Small intestine (tissue), 7 donors: Measurements from ENCODE around the gene THBS1. TPM values are rescaled to one million over a fixed set of nuclear protein-coding genes. Genes with fewer than 3 reads are reported as not detected.

ENCODE experiments used
- DNase-seq, 2 donors: peaks; one replicate each; pipeline versions ENCODE4 v3.0.0 to v3.0.0-alpha.2; 2013
- FAIRE-seq: peaks from 2 replicates; lab custom pipeline; 2012; peaks lifted over from hg19 to GRCh38; lab: Jason Lieb, UNC
- H3K27ac ChIP-seq, 3 donors: one replicate each; pipeline ENCODE4 v1.5.1; 2013; ENCODE audit warnings: low read length in 2 of 3, mild to moderate bottlenecking in 2 of 3, control low read depth in 1 of 3, inconsistent platforms in 1 of 3, low read depth in 1 of 3, moderate library complexity in 1 of 3
- H3K27me3 ChIP-seq, 3 donors: one replicate each; pipeline ENCODE4 v1.6.1; 2013; ENCODE audit warnings: low read length in 3 of 3, inconsistent platforms in 1 of 3; ENCODE audit not compliant: control insufficient read depth in 3 of 3, insufficient read depth in 3 of 3
- H3K36me3 ChIP-seq, 3 donors: one replicate each; pipeline ENCODE4 v1.6.1; 2013; ENCODE audit warnings: low read length in 3 of 3, inconsistent platforms in 1 of 3, low read depth in 1 of 3, mild to moderate bottlenecking in 1 of 3, moderate library complexity in 1 of 3; ENCODE audit not compliant: control insufficient read depth in 3 of 3, insufficient read depth in 2 of 3
- H3K4me1 ChIP-seq, 3 donors: one replicate each; pipeline ENCODE4 v1.6.1; 2013; ENCODE audit warnings: low read length in 2 of 3, inconsistent platforms in 1 of 3, low read depth in 1 of 3, mild to moderate bottlenecking in 1 of 3, moderate library complexity in 1 of 3; ENCODE audit not compliant: control insufficient read depth in 3 of 3, insufficient read depth in 2 of 3
- H3K4me3 ChIP-seq, 3 donors: one replicate each; pipeline ENCODE4 v1.5.1; 2013; ENCODE audit warnings: low read length in 3 of 3, control low read depth in 1 of 3, inconsistent platforms in 1 of 3, low read depth in 1 of 3, mild to moderate bottlenecking in 1 of 3, moderate library complexity in 1 of 3
- H3K9me3 ChIP-seq, 2 donors: one replicate each; pipeline ENCODE4 v1.6.1; 2013; ENCODE audit warnings: low read depth in 1 of 2, low read length in 1 of 2; ENCODE audit not compliant: control insufficient read depth in 2 of 2, insufficient read depth in 1 of 2
- WGBS, 3 donors: extraction: QIAGEN DNeasy Blood & Tissue Kit; methylation state at CpG; one replicate each; pipeline ENCODE4 v1.1.7; 2013; 5-methylcytosine and 5-hydroxymethylcytosine counted together
- polyA plus RNA-seq, 4 donors: library from polyadenylated mRNA; stranded (reverse) in 3 of 4; unstranded in 1 of 4; fragments of 200-250 nt in 3 of 4; fragments of 120-200 nt in 1 of 4; gene quantifications; one replicate each; pipeline versions ENCODE4 v1.2.1 to v1.2.3, GENCODE V29; 2013
- donor health status: healthy with polysubstance abuse.
- donor health status: control.
- donor health status: control.
- donor health status: Bipolar disorder and iron deficiency.
- donor health status: healthy.

THBS1 gene
- polyA plus RNA-seq, 4 donors = 2.0 to 69.8 (median 34.3) TPM

GRCh38 chr15:39556461-39556860 is 24.4 kb upstream of the THBS1 start:
- no peak for DNase-seq
- Histone ChIP-seq H3K9me3 (no peaks in the 10 kb centered on the region), H3K4me1 (no peaks in the 10 kb centered on the region), H3K27ac (no peak overlapping the region), H3K4me3 (no peak overlapping the region), H3K36me3 (no peaks in the 10 kb centered on the region), H3K27me3 (no peaks in the 10 kb centered on the region)
- WGBS, 3 donors = 84 to 85% (median 85%) methylated on average over 7 of the region's 7 CpGs
- FAIRE-seq = no peak

- WGBS, 3 donors = 72 to 78% (median 74%) methylated on average over 3 of the region's 3 CpGs
- no peaks in the 10 kb centered on the region for H3K36me3 ChIP-seq
- H3K4me1 ChIP-seq = no peaks in the 10 kb centered on the region
- DNase-seq (no peak), FAIRE-seq (no peak)
- no peak overlapping the region for H3K27ac ChIP-seq
- no peak overlapping the region for H3K4me3 ChIP-seq
- no peaks in the 10 kb centered on the region for H3K27me3 ChIP-seq
- H3K9me3 ChIP-seq = no peaks in the 10 kb centered on the region
These were observed 22.5 kb upstream of the THBS1 start for GRCh38 chr15:39558421-39558820.

GRCh38 chr15:39564972-39565665 is 15.8 kb upstream of the THBS1 start:
- DNase-seq (no peak), FAIRE-seq (no peak)
- Histone ChIP-seq H3K36me3 (no peaks in the 10 kb centered on the region), H3K4me1 (no peaks in the 10 kb centered on the region), H3K4me3 (no peak overlapping the region), H3K27me3 (peaks cover 0 to 2% (median 0%) of the 10 kb centered on the region in 3 donors), H3K27ac (no peak overlapping the region), H3K9me3 (no peaks in the 10 kb centered on the region)
- 75 to 87% (median 79%) methylated on average over 4 of the region's 4 CpGs for WGBS, 3 donors

GRCh38 chr15:39565851-39566250 is 15.0 kb upstream of the THBS1 start:
- H3K4me3 ChIP-seq = no peak overlapping the region
- peaks cover 0 to 2% (median 0%) of the 10 kb centered on the region in 3 donors for H3K27me3 ChIP-seq
- no peaks in the 10 kb centered on the region for H3K36me3 ChIP-seq
- no peak overlapping the region for H3K27ac ChIP-seq
- H3K9me3 ChIP-seq = no peaks in the 10 kb centered on the region
- no peak for DNase-seq
- no peaks in the 10 kb centered on the region for H3K4me1 ChIP-seq
- no peak for FAIRE-seq
- WGBS, 3 donors = 97% methylated on average over 2 of the region's 2 CpGs

- DNase-seq = peak in 1 of 2 donors; percentile 21
- H3K27me3 ChIP-seq = peaks cover 0 to 3% (median 0%) of the 10 kb centered on the region in 3 donors
- no peak overlapping the region for H3K4me3 ChIP-seq
- no peak for FAIRE-seq
- no peak overlapping the region for H3K27ac ChIP-seq
- 49 to 68% (median 60%) methylated on average over 2 of the region's 2 CpGs for WGBS, 3 donors
- no peaks in the 10 kb centered on the region for H3K36me3 ChIP-seq
- no peaks in the 10 kb centered on the region for H3K9me3 ChIP-seq
- H3K4me1 ChIP-seq = no peaks in the 10 kb centered on the region
These were observed 7.6 kb upstream of the THBS1 start for GRCh38 chr15:39573287-39573686.

- no peaks in the 10 kb centered on the region for H3K9me3 ChIP-seq
- peaks cover 0 to 3% (median 0%) of the 10 kb centered on the region in 3 donors for H3K27me3 ChIP-seq
- WGBS, 3 donors = 60 to 75% (median 72%) methylated on average over 4 of the region's 4 CpGs
- no peak overlapping the region for H3K27ac ChIP-seq
- FAIRE-seq = no peak
- no peak overlapping the region for H3K4me3 ChIP-seq
- no peaks in the 10 kb centered on the region for H3K36me3 ChIP-seq
- H3K4me1 ChIP-seq = no peaks in the 10 kb centered on the region
- DNase-seq = no peak
These were observed 7.0 kb upstream of the THBS1 start for GRCh38 chr15:39573844-39574243.

- H3K4me1 ChIP-seq = peaks cover 0 to 3% (median 0%) of the 10 kb centered on the region in 3 donors
These were observed 6.5 kb upstream of the THBS1 start for GRCh38 chr15:39574427-39574826.

GRCh38 chr15:39575180-39575579 is 5.7 kb upstream of the THBS1 start:
- peaks cover 0 to 8% of the 10 kb centered on the region in 2 donors for H3K9me3 ChIP-seq
- no peak overlapping the region for H3K4me3 ChIP-seq
- FAIRE-seq = no peak
- H3K4me1 ChIP-seq = peaks cover 0 to 3% (median 0%) of the 10 kb centered on the region in 3 donors
- H3K27ac ChIP-seq = no peak overlapping the region
- peaks cover 0 to 11% (median 0%) of the 10 kb centered on the region in 3 donors for H3K27me3 ChIP-seq
- H3K36me3 ChIP-seq = no peaks in the 10 kb centered on the region
- WGBS, 3 donors = 82 to 92% (median 89%) methylated on average over 6 of the region's 6 CpGs
- no peak for DNase-seq

More at GRCh38 chr15:39574427-39574826, 6.5 kb upstream of the THBS1 start:
- WGBS, 3 donors = 90 to 98% (median 95%) methylated on average over 1 of the region's 1 CpG
- Histone ChIP-seq H3K36me3 (no peaks in the 10 kb centered on the region), H3K4me3 (no peak overlapping the region), H3K27ac (no peak overlapping the region), H3K9me3 (peaks cover 0 to under 1% of the 10 kb centered on the region in 2 donors), H3K27me3 (peaks cover 0 to 4% (median 0%) of the 10 kb centered on the region in 3 donors)
- no peak for DNase-seq
- no peak for FAIRE-seq
